Heart left ventricle (tissue), 13 donors: ENCODE measurements around the gene KCNK1.

ENCODE experiments used
- POLR2A ChIP-seq, 2 donors: fragments of 450-650 bp; IDR thresholded peaks; one replicate each; pipeline ENCODE4 v1.6.1; 2017; ENCODE audit warnings: antibody characterized with exemption in 2 of 2, mild to moderate bottlenecking in 2 of 2, moderate library complexity in 2 of 2
- TF ChIP-seq, protein P1 (sequence below), 12 donors: fragments of 200-600 bp; sonication (generic) in 4 of 12; IDR thresholded peaks; one replicate each; pipeline versions ENCODE4 v1.5.0 to v1.8.0; 2018 to 2022; ENCODE audit warnings: antibody characterized with exemption in 12 of 12, mild to moderate bottlenecking in 5 of 12
- donor health status: ischemic (EF 13 %, LVEDD 7.1; RV severe dilation, severe dysfunction).
- donor health status: DM: no; HTN: yes; CAD: no.
- donor health status: DM: no; HTN: no; CAD: no.
- donor health status: ischemic (EF 25% LVEDD 6.9; RV normal size, moderate dysfunction).
- donor health status: ischemic (EF 25% LVEDD 5.7; RV mildly dilated, moderate dysfunction).
- donor health status: ischemic (EF 35%, LVEDD 5.7; RV mildly dilated, moderate dysfunction).
- donor health status: nonischemic (EF 11% LVEDD 7.7; RV severe dilation, severe dysfunction).
- donor health status: DM: yes; HTN: yes; CAD: no.
- donor health status: PGD.
- donor health status: ischemic (EF 29% LVEDD 5.4; RV normal size, mild dysfunction).
- donor health status: nonischemic (EF 23%, LVEDD 6.1; RV moderate dilation, normal function).

DNA sequence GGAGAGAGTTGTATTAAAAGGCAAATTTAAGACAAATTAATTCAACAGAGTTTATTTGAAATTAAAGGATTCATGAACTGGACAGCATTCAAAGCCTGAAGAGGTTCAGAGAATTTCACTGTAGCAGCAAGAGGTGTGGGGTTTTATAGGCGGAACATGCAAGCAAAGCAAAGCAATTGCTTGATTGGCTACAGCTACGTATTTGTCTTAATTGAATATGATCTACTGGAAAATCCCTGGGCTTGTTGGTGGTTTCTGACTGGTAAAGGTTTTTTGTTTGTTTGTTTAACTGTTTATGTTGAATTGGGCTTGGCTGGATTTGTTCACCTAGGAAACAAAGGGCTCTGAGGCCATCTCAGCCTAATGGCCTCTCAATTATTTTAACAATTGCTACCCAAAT lies 61.5 kb downstream of the KCNK1 start:
- TF ChIP-seq, protein P1, sequence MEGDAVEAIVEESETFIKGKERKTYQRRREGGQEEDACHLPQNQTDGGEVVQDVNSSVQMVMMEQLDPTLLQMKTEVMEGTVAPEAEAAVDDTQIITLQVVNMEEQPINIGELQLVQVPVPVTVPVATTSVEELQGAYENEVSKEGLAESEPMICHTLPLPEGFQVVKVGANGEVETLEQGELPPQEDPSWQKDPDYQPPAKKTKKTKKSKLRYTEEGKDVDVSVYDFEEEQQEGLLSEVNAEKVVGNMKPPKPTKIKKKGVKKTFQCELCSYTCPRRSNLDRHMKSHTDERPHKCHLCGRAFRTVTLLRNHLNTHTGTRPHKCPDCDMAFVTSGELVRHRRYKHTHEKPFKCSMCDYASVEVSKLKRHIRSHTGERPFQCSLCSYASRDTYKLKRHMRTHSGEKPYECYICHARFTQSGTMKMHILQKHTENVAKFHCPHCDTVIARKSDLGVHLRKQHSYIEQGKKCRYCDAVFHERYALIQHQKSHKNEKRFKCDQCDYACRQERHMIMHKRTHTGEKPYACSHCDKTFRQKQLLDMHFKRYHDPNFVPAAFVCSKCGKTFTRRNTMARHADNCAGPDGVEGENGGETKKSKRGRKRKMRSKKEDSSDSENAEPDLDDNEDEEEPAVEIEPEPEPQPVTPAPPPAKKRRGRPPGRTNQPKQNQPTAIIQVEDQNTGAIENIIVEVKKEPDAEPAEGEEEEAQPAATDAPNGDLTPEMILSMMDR (IDR thresholded peaks at IDR 0.05), result no peak
- TF ChIP-seq POLR2A (IDR thresholded peaks at IDR 0.05), result no peak
